AG09319 (cell line): ENCODE measurements around the gene CHD3.

Source experiments
- DNase-seq: peaks from one replicate; pipeline ENCODE4 v3.0.0-alpha.2; 2010; ENCODE audit warnings: low read depth; ENCODE audit errors: extremely low read depth
- TF ChIP-seq, protein P1 (sequence below): IDR thresholded peaks from 2 replicates; pipeline ENCODE4 v1.5.1; 2011; ENCODE audit warnings: low read depth, mild to moderate bottlenecking, inconsistent platforms, low read length, moderate library complexity

CHD3 gene

GRCh38 chr17:7880076-7880868 is 8.3 kb upstream of the CHD3 start:
- TF ChIP-seq, protein P1, sequence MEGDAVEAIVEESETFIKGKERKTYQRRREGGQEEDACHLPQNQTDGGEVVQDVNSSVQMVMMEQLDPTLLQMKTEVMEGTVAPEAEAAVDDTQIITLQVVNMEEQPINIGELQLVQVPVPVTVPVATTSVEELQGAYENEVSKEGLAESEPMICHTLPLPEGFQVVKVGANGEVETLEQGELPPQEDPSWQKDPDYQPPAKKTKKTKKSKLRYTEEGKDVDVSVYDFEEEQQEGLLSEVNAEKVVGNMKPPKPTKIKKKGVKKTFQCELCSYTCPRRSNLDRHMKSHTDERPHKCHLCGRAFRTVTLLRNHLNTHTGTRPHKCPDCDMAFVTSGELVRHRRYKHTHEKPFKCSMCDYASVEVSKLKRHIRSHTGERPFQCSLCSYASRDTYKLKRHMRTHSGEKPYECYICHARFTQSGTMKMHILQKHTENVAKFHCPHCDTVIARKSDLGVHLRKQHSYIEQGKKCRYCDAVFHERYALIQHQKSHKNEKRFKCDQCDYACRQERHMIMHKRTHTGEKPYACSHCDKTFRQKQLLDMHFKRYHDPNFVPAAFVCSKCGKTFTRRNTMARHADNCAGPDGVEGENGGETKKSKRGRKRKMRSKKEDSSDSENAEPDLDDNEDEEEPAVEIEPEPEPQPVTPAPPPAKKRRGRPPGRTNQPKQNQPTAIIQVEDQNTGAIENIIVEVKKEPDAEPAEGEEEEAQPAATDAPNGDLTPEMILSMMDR = no peak
- no peak for DNase-seq

DNA sequence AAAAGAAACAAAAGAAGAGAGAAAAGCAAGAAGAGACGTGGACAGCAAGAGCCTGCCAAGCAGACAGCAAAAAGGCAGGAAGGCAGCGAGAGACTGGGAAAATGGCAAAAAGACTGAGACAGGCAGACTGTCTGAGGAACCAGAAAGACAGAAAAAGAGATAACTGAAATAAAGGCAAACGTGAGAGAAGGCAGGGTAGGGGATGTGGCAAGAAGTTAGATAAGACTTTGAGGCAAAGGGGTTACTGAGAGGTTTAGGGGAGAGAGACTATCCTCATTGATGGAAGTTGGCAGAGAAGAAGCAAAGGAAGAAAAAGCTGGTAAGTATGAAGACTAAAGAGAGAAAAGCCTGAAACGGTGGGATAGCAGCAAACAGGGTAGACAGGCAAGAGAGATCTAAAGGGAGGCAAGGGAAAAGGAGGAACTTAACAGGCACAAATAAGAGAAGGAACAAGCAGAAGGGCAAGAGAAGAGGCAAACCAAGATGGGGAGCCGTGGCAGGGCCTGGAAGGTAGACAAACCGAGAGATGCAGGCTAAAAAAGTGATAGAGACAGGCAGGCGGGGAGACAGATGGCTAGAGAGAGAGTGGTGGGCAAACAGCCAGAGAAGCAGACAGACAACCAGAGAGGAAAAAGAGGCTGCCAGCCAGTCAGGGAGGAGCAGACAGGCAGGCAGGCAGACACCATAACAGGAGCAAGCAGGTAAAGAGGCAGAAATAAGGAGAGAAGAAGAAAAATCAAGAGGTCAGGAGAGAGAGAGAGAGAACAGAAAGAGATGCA is 7.1 kb upstream of the CHD3 start:
- DNase-seq = no peak
- TF ChIP-seq, protein P1 = no peak

- TF ChIP-seq, protein P1 = no peak
- DNase-seq = no peak
Observed at GRCh38 chr17:7882068-7882467, 6.5 kb upstream of the CHD3 start.

DNA sequence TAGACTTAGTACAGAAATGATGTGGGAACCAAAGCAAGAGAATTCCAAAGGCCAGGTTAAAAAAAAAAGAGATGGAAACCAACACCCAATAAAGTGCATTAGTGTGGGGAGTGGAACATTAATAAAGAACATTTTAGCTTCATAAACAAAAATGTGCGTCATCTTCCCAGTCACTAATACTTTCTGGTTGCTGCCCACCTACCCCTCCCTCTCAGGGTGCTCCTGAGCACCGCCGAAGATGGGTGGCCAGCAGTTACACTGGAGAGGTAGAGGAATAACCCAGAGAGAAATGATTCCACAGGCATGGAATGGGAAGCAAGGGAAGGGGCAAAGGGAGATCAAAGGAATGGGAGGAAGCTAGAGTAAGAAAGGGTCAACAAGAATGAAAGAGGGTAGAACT is 6.0 kb upstream of the CHD3 start:
- TF ChIP-seq, protein P1 = no peak
- DNase-seq = no peak

- TF ChIP-seq, protein P1 = no peak
- no peak for DNase-seq
Observed at GRCh38 chr17:7883781-7884386, 4.7 kb upstream of the CHD3 start.

DNA sequence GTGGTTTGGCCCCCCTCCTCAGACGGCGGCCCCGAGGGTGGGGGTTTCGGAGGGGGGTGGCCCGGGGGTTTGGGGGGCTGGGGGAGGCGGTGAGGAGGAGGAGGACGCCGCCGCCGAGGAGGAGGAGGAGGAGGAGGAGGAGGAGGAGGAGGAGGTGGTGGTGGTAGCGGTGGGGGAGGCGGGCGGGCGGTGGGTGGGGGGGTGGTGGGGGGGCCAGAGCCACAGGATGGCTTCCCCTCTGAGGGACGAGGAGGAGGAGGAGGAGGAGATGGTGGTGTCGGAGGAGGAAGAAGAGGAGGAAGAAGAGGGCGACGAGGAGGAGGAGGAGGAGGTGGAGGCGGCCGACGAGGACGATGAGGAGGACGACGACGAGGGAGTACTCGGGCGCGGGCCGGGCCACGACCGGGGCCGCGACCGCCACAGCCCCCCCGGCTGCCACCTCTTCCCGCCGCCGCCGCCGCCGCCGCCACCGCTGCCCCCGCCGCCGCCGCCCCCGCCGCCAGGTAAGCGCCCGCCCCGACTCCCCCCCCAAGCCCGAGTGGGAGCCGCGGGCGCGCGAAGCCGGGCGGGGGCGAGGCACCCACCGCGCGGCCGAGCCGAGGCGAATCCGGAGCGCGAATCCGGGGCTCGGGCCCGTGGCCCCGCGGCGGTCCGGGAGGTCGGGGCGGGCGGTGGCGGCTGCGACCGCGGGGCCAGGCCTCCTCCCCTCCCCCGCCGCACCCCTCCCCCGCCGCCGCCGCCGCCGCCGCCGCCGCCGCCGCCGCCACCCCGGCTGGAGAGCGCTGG is 3.8 kb upstream of the CHD3 start:
- TF ChIP-seq, protein P1 = no peak
- DNase-seq = no peak
